ENCODE data around the gene GRK6.

The GRK6 gene

DNA sequence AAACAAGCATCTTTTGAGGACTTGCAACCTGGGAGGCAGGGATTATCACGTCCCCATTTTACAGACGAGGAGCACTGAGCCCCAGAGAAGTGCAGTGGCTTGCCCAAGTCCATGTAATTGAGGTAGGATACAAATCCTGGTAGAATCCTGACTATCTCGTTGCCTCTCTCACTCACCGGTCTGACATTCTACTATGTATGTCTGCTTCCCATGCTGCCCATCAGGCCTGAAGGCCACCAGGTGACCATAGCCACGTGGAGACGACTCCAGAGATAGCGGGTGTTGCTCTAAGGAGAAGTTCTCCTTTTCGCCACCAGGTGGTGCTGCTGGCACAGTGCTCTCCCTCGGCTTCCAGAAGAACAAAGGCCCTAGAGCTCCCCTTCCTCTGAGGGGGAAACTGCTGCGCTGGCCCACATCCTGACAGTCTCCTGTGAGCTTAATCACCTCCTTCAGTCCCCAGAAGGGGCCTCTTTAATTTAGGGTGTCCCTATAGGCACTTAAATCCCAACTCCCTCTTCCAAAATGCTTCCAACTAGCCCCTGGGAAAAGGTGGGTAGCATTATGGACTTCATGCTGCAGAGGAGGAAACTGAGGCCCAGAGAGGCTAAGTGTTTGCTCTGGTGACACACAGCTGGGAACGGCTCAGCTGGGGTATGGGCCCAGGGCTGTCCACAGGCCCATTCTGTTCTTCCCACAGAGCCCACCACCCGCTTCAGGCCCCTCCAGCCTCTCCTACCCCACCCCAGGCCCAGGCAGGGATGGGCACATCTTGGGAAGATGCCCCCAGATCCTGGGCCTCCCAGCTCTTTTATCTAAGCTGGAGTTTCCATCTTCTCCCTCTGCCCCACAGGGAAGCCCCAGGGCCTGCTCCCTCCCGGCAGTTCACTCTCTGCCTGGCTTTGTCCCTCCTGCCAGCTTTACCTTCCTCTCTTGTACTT is 35.8 kb upstream of the GRK6 start:
- peak overlapping the region; percentile 52 for H3K27ac ChIP-seq
- TF ChIP-seq, protein P1, sequence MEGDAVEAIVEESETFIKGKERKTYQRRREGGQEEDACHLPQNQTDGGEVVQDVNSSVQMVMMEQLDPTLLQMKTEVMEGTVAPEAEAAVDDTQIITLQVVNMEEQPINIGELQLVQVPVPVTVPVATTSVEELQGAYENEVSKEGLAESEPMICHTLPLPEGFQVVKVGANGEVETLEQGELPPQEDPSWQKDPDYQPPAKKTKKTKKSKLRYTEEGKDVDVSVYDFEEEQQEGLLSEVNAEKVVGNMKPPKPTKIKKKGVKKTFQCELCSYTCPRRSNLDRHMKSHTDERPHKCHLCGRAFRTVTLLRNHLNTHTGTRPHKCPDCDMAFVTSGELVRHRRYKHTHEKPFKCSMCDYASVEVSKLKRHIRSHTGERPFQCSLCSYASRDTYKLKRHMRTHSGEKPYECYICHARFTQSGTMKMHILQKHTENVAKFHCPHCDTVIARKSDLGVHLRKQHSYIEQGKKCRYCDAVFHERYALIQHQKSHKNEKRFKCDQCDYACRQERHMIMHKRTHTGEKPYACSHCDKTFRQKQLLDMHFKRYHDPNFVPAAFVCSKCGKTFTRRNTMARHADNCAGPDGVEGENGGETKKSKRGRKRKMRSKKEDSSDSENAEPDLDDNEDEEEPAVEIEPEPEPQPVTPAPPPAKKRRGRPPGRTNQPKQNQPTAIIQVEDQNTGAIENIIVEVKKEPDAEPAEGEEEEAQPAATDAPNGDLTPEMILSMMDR (conservative IDR thresholded peaks at IDR 0.05): peak; percentile 99

DNA sequence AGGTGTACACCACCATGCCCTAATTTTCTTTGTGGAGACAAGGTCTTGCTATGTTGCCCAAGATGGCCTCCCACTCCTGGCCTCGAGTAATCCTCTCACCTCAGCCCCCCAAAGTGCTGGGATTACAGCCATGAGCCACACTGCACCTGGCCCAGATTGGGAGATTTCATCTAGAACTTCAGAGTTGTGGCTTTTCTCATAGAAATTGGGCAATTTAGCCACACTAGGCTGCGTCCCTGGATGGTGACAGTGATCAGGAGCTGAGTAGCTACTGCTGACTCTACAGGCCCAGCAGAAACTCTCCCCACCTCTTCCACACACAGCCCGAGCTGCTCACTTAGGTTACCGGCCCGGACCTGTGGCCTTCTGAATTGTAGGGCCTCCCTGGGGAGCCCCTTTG is 33.7 kb upstream of the GRK6 start:
- no peak overlapping the region for H3K27ac ChIP-seq
- TF ChIP-seq, protein P1 (conservative IDR thresholded peaks at IDR 0.05): no peak

DNA sequence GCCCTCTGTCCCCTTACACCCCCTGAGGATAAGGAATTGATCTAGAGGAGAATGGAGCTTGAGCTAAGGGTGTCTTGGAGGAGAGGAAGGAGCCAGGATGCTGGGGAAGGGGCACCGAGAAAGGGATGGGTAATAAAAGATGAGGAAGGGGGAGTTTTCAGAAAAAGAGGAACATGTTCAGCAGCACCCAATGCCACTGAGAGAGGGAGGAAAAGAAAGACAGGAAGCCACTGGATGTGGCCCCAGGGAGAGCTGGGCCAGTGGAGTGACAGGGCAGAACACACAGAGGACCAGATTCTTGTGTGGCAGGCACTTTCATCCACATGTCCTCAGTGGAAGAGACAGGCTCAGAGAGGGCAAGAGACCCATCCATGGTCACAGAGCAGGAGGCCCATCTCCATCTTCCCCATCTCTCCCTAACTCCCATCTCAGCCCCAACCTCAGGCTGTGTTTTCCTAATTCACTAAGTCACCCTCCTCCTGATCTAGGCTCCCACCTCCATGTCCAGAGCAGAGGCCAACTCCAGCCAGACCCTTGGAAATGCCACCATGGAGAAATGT is 33.2 kb upstream of the GRK6 start:
- TF ChIP-seq, protein P1 (conservative IDR thresholded peaks at IDR 0.05): no peak
- no peak overlapping the region for H3K27ac ChIP-seq

DNA sequence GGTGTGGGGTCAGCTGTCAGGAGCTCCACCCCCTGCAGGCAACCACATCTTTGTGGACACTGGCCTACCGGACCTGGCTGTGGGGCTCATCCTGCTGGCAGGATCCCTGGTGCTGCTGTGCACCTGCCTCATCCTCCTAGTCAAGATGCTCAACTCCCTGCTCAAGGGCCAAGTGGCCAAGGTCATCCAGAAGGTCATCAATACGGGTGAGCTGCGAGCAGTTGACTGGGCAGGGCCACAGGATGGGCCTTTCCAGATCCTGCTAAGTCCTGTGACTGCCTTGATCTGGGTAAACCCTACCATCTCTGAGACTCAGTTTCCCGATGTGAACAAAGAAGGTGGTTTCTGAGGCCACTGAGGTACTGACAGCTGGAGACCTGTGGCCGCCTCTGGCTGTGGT is 32.5 kb upstream of the GRK6 start:
- no peak overlapping the region for H3K27ac ChIP-seq
- TF ChIP-seq, protein P1 (conservative IDR thresholded peaks at IDR 0.05): no peak

DNA sequence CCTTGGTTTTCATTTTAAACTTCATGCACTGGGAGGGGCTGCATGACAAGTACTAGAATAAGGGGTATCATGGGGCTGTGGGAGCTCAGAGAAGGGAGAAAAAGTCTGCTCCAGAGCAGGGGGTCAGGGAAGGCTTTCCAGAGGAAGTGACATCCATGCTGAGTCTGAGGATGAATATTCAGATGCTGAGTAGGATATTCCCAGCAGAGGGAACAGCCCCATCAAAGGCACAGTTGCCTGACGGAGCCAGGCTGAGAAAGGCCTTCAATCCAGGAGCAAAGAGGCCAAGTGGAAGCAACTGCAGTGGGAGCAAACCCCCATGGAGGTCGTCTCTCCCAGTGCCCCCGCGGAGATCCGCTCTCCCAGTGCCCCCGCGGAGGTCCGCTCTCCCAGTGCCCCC is 30.4 kb upstream of the GRK6 start:
- TF ChIP-seq, protein P1 (conservative IDR thresholded peaks at IDR 0.05): no peak
- H3K27ac ChIP-seq: no peak overlapping the region

DNA sequence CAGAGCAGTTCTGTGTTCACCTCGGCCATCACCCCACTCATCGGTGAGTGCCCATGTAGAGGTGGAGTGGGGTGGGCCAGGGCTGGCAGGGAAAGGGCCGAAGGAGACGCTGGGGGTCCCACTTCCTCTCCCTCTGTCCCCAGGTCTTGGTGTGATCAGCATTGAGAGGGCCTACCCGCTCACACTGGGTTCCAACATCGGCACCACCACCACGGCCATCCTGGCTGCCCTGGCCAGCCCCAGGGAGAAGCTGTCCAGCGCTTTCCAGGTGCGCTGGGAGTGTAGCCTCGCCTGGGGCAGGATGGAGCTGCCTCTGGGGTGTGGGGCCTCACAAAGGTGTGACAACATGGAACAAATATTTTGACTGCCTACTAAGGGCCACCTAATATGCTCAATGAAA is 29.7 kb upstream of the GRK6 start:
- H3K27ac ChIP-seq: no peak overlapping the region
- TF ChIP-seq, protein P1 (conservative IDR thresholded peaks at IDR 0.05): no peak

DNA sequence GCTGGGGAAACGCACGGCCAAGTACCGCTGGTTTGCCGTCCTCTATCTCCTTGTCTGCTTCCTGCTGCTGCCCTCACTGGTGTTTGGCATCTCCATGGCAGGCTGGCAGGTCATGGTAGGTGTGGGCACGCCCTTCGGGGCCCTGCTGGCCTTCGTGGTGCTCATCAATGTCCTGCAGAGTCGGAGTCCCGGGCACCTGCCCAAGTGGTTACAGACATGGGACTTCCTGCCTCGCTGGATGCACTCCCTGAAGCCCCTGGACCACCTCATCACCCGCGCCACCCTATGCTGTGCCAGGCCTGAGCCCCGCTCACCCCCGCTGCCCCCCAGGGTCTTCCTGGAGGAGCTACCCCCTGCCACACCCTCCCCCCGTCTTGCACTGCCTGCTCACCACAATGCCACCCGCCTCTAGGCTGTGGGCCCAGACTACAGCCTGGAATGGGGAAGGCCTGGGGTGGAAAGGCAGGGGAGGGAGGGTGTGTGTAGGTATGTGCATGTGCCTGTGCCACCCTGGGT is 28.5 kb upstream of the GRK6 start:
- H3K27ac ChIP-seq: no peak overlapping the region
- TF ChIP-seq, protein P1 (conservative IDR thresholded peaks at IDR 0.05): no peak
